OCI-LY1 (cell line): Measurements from ENCODE around the gene PTPRD.

Experiments
- EZH2 ChIP-seq: fragments of 200-600 bp; sonication (generic), shearing (Covaris generic); IDR thresholded peaks from 2 replicates; pipeline ENCODE4 v1.8.0; 2017; ENCODE audit warnings: borderline replicate concordance, mixed run types, mild to moderate bottlenecking, antibody characterized with exemption, low read length, moderate library complexity, mixed read lengths
- TF ChIP-seq, protein P1 (sequence below): fragments of 200-600 bp; sonication (generic), shearing (Covaris generic); IDR thresholded peaks from 2 replicates; pipeline ENCODE4 v1.5.1; 2017; ENCODE audit warnings: mild to moderate bottlenecking, antibody characterized with exemption, low read length, moderate library complexity, mixed read lengths

DNA sequence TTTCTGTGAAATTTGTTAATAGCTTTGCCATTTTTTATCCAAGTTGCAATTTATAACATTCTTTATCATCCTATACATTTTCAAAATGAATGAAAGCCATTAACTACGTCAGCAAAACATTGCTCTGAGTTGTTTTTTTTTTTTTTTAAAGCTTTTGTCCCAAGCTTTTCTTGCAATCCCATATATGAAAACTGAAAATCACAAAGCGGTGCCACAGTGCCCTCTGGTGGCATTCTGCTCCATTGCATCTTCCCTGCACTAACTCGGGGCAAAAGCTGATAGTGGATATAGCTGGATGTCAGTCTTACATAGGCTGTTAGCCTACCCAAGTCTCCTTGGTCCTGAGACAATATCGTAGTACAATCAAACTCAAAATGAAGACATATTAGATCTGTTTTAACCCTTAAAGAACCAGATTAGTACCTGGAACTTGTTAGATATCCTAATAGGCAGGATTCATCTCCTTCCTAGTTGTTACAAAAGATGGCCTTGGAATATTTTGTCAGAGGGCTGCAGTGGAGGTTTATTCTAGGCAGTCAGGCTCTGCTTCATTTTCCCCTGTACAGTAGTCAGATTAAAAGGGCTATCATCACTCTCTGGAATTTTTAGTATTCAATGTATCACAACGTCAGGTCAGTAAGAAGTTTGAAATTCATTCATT, 669.9 kb downstream of the PTPRD start:
- TF ChIP-seq, protein P1, sequence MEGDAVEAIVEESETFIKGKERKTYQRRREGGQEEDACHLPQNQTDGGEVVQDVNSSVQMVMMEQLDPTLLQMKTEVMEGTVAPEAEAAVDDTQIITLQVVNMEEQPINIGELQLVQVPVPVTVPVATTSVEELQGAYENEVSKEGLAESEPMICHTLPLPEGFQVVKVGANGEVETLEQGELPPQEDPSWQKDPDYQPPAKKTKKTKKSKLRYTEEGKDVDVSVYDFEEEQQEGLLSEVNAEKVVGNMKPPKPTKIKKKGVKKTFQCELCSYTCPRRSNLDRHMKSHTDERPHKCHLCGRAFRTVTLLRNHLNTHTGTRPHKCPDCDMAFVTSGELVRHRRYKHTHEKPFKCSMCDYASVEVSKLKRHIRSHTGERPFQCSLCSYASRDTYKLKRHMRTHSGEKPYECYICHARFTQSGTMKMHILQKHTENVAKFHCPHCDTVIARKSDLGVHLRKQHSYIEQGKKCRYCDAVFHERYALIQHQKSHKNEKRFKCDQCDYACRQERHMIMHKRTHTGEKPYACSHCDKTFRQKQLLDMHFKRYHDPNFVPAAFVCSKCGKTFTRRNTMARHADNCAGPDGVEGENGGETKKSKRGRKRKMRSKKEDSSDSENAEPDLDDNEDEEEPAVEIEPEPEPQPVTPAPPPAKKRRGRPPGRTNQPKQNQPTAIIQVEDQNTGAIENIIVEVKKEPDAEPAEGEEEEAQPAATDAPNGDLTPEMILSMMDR: peak; percentile 92
- no peak for TF ChIP-seq EZH2
